MCF 10A (cell line): Measurements from ENCODE around the gene PLA2G12A. TPM values are rescaled to one million over a fixed set of nuclear protein-coding genes. Genes with fewer than 3 reads are reported as not detected.

Experiments used
- BruUV-seq: library from RNA; stranded (reverse); fragments of 400-500 nt; replicated peaks from 2 replicates; lab custom pipeline; 2021; lab: Mats Ljungman, UMichigan
- CTCF ChIA-PET: fragments of 300-600 bp; sonication (Branson Sonifier 250); formaldehyde crosslinking; extraction: SDS; loops from one replicate; lab custom pipeline; 2021; ENCODE audit warnings: antibody characterized with exemption, inconsistent platforms; lab: Yijun Ruan, JAX
- POLR2A ChIA-PET: fragments of 300-600, 350-650 bp; sonication (Branson Sonifier 250); formaldehyde crosslinking; extraction: SDS; loops from one replicate; lab custom pipeline; 2020; ENCODE audit warnings: antibody characterized with exemption, inconsistent platforms; lab: Yijun Ruan, JAX
- DNase-seq: peaks from one replicate; pipeline ENCODE4 v3.0.0-alpha.2; 2018; ENCODE audit not compliant: unreplicated experiment
- H3K27ac Mint-ChIP-seq: one replicate; pipeline ENCODE4 v1.8.0; 2022; ENCODE audit warnings: mild to moderate bottlenecking, low read depth, mixed read lengths; ENCODE audit not compliant: unreplicated experiment
- H3K27me3 Mint-ChIP-seq: one replicate; pipeline ENCODE4 v1.8.0; 2022; ENCODE audit warnings: mixed read lengths; ENCODE audit not compliant: insufficient read depth, unreplicated experiment
- H3K36me3 Mint-ChIP-seq: one replicate; pipeline ENCODE4 v1.8.0; 2022; ENCODE audit warnings: mild to moderate bottlenecking, moderate library complexity, mixed read lengths; ENCODE audit not compliant: insufficient read depth, unreplicated experiment
- H3K4me1 Mint-ChIP-seq: one replicate; pipeline ENCODE4 v1.8.0; 2022; ENCODE audit warnings: mixed read lengths; ENCODE audit not compliant: insufficient read depth, unreplicated experiment
- H3K4me3 Mint-ChIP-seq: one replicate; pipeline ENCODE4 v1.8.0; 2022; ENCODE audit warnings: mild to moderate bottlenecking, moderate library complexity, mixed read lengths; ENCODE audit not compliant: unreplicated experiment
- H3K9me3 Mint-ChIP-seq: one replicate; pipeline ENCODE4 v1.8.0; 2022; ENCODE audit warnings: mixed read lengths; ENCODE audit not compliant: unreplicated experiment
- CTCF ChIP-seq: fragments of 200-600 bp; IDR thresholded peaks from one replicate; pipeline ENCODE4 v1.8.0; 2022; ENCODE audit warnings: antibody characterized with exemption, mild to moderate bottlenecking; ENCODE audit not compliant: unreplicated experiment
- intact Hi-C: fragments of 100-400 bp; cut with micrococcal nuclease; formaldehyde crosslinking; loops from 2 replicates; pipeline ENCODE4 v1.14.1; 2022
- total RNA-seq: library from RNA; stranded (reverse); gene quantifications from 2 replicates; pipeline ENCODE4 v1.2.3, GENCODE V29; 2022

Gene PLA2G12A
- total RNA-seq, 1 experiment from 2014 or later: 52.4 TPM

- no peaks in the 10 kb centered on the region for H3K9me3 Mint-ChIP-seq
- no peaks in the 10 kb centered on the region for H3K4me1 Mint-ChIP-seq
- no TSS peak for BruUV-seq
- DNase-seq: no peak
- no peaks in the 10 kb centered on the region for H3K36me3 Mint-ChIP-seq
- ChIA-PET POLR2A (no interaction called here), CTCF (interaction anchor here (0.6 kb wide), 1 partner anchor 13 kb away, joined by 3 read pairs; no protein-coding TSS in a partner anchor)
- no peak overlapping the region for H3K27ac Mint-ChIP-seq
- no peak for TF ChIP-seq CTCF
- no peaks in the 10 kb centered on the region for H3K27me3 Mint-ChIP-seq
- intact Hi-C loops: no loop called here
- no peak overlapping the region for H3K4me3 Mint-ChIP-seq
Measured at GRCh38 chr4:109760682-109761081, 30.8 kb upstream of the PLA2G12A start.

- CTCF ChIA-PET: interaction anchor here (0.6 kb wide), 1 partner anchor 52 kb away, joined by 4 read pairs; no protein-coding TSS in a partner anchor
- H3K27me3 Mint-ChIP-seq: no peaks in the 10 kb centered on the region
- no peaks in the 10 kb centered on the region for H3K4me1 Mint-ChIP-seq
- H3K9me3 Mint-ChIP-seq: no peaks in the 10 kb centered on the region
- no peak for TF ChIP-seq CTCF
- no peaks in the 10 kb centered on the region for H3K36me3 Mint-ChIP-seq
- no peak for DNase-seq
- H3K27ac Mint-ChIP-seq: no peak overlapping the region
- intact Hi-C loops: no loop called here
- BruUV-seq: no TSS peak
- POLR2A ChIA-PET: no interaction called here
- no peak overlapping the region for H3K4me3 Mint-ChIP-seq
Measured at GRCh38 chr4:109755656-109756055, 25.8 kb upstream of the PLA2G12A start.

GRCh38 chr4:109754093-109754857 lies 24.4 kb upstream of the PLA2G12A start:
- Mint-ChIP-seq H3K36me3 (no peaks in the 10 kb centered on the region), H3K27ac (no peak overlapping the region), H3K4me1 (no peaks in the 10 kb centered on the region), H3K27me3 (no peaks in the 10 kb centered on the region), H3K9me3 (no peaks in the 10 kb centered on the region), H3K4me3 (no peak overlapping the region)
- ChIA-PET CTCF (interaction anchor here (0.7 kb wide), 1 partner anchor 32 kb away, joined by 3 read pairs; no protein-coding TSS in a partner anchor), POLR2A (interaction anchor here (0.6 kb wide), 1 partner anchor 583 kb away, joined by 3 read pairs; no protein-coding TSS in a partner anchor)
- TF ChIP-seq CTCF: no peak
- no TSS peak for BruUV-seq
- DNase-seq: no peak
- intact Hi-C loops: no loop called here

- H3K4me3 Mint-ChIP-seq: no peak overlapping the region
- CTCF ChIA-PET: no interaction called here
- no peak for TF ChIP-seq CTCF
- no peaks in the 10 kb centered on the region for H3K27me3 Mint-ChIP-seq
- POLR2A ChIA-PET: no interaction called here
- BruUV-seq: no TSS peak
- no peaks in the 10 kb centered on the region for H3K4me1 Mint-ChIP-seq
- DNase-seq: no peak
- intact Hi-C loops: no loop called here
- no peaks in the 10 kb centered on the region for H3K36me3 Mint-ChIP-seq
- no peak overlapping the region for H3K27ac Mint-ChIP-seq
- H3K9me3 Mint-ChIP-seq: no peaks in the 10 kb centered on the region
Measured at GRCh38 chr4:109752525-109752924, 22.7 kb upstream of the PLA2G12A start.
